GM12878 (cell line): ENCODE data around the gene CTDNEP1. TPM values are rescaled to one million over a fixed set of nuclear protein-coding genes. Genes with fewer than 3 reads are reported as not detected.

Source experiments
- BCL3 ChIP-seq: IDR thresholded peaks from 2 replicates; pipeline ENCODE4 v1.6.1; 2011; ENCODE audit warnings: borderline replicate concordance, low read depth, mild to moderate bottlenecking, moderate library complexity, low read length; ENCODE audit not compliant: insufficient read depth, poor library complexity, severe bottlenecking
- BRCA1 ChIP-seq: IDR thresholded peaks from 2 replicates; pipeline ENCODE4 v1.6.1; 2011; ENCODE audit warnings: low read depth, low read length, improper control_type of control experiment
- CBX5 ChIP-seq: sonication (generic); IDR thresholded peaks from 2 replicates; pipeline ENCODE4 v1.6.1; 2016; ENCODE audit warnings: low read depth, moderate library complexity, mild to moderate bottlenecking, inconsistent platforms
- CREB1 ChIP-seq: IDR thresholded peaks from 2 replicates; pipeline ENCODE4 v1.6.1; 2012; ENCODE audit warnings: low read depth, mild to moderate bottlenecking, inconsistent platforms
- EGR1 ChIP-seq, 2 experiments: IDR thresholded peaks; 1 replicate in 1 of 2; 2 replicates in 1 of 2; pipeline ENCODE4 v1.6.1; 2011 to 2012; ENCODE audit warnings: low read depth in 2 of 2, low read length in 2 of 2, borderline replicate concordance in 1 of 2, mild to moderate bottlenecking in 1 of 2, moderate library complexity in 1 of 2
- ELK1 ChIP-seq: IDR thresholded peaks from 2 replicates; pipeline ENCODE4 v1.6.1; 2012; ENCODE audit warnings: low read depth, low read length, improper control_type of control experiment
- ESRRA ChIP-seq: IDR thresholded peaks from 2 replicates; pipeline ENCODE4 v1.6.1; 2012; ENCODE audit warnings: mild to moderate bottlenecking, low read length, improper control_type of control experiment
- EZH2 ChIP-seq: IDR thresholded peaks from 2 replicates; pipeline ENCODE4 v1.6.1; 2012; ENCODE audit warnings: low read depth, mild to moderate bottlenecking, control low read depth, inconsistent platforms, low read length, borderline replicate concordance; ENCODE audit not compliant: control insufficient read depth
- GABPA ChIP-seq: IDR thresholded peaks from 2 replicates; pipeline ENCODE4 v1.6.1; 2014; ENCODE audit warnings: antibody characterized with exemption, low read depth, mild to moderate bottlenecking, inconsistent platforms
- HCFC1 ChIP-seq: fragments of 150-350 bp; IDR thresholded peaks from 2 replicates; pipeline ENCODE4 v1.6.1; 2014; ENCODE audit warnings: low read length
- HDGF ChIP-seq: fragments of 450-650 bp; IDR thresholded peaks from 2 replicates; pipeline ENCODE4 v1.6.1; 2016; ENCODE audit warnings: antibody characterized with exemption
- IKZF1 ChIP-seq: fragments of 450-650 bp; conservative IDR thresholded peaks from 2 replicates; pipeline ENCODE4 v1.6.1; 2017; ENCODE audit warnings: antibody characterized with exemption, mild to moderate bottlenecking
- LARP7 ChIP-seq: fragments of 450-650 bp; IDR thresholded peaks from 2 replicates; pipeline ENCODE4 v1.6.1; 2017; ENCODE audit warnings: mild to moderate bottlenecking
- MLLT1 ChIP-seq: fragments of 450-650 bp; IDR thresholded peaks from 2 replicates; pipeline ENCODE4 v1.6.1; 2016; ENCODE audit warnings: mild to moderate bottlenecking
- PML ChIP-seq: IDR thresholded peaks from 2 replicates; pipeline ENCODE4 v1.6.1; 2012; ENCODE audit warnings: low read length, inconsistent platforms
- POLR2A ChIP-seq: IDR thresholded peaks from 2 replicates; pipeline ENCODE4 v1.6.1; 2011; ENCODE audit warnings: low read depth, mild to moderate bottlenecking, low read length
- SIX5 ChIP-seq: IDR thresholded peaks from 2 replicates; pipeline ENCODE4 v1.6.1; 2011; ENCODE audit warnings: mild to moderate bottlenecking, low read depth, low read length, moderate library complexity; ENCODE audit not compliant: severe bottlenecking
- SRF ChIP-seq, 2 experiments: IDR thresholded peaks; 2 replicates each; pipeline ENCODE4 v1.6.1; 2011; ENCODE audit warnings: low read depth in 2 of 2, low read length in 2 of 2, mild to moderate bottlenecking in 1 of 2, moderate library complexity in 1 of 2
- TCF7 ChIP-seq: IDR thresholded peaks from 2 replicates; pipeline ENCODE4 v1.6.1; 2014; ENCODE audit warnings: antibody characterized with exemption, borderline replicate concordance
- USF1 ChIP-seq: IDR thresholded peaks from 2 replicates; pipeline ENCODE4 v1.6.1; 2011; ENCODE audit warnings: borderline replicate concordance, low read depth, mild to moderate bottlenecking, moderate library complexity, mixed read lengths, low read length; ENCODE audit not compliant: insufficient read depth; ENCODE audit errors: extremely low read length
- ZNF592 ChIP-seq: fragments of 450-650 bp; IDR thresholded peaks from 2 replicates; pipeline ENCODE4 v1.6.1; 2017; ENCODE audit warnings: mild to moderate bottlenecking, moderate library complexity
- ZNF622 ChIP-seq: fragments of 450-650 bp; IDR thresholded peaks from 2 replicates; pipeline ENCODE4 v1.6.1; 2017; ENCODE audit warnings: mild to moderate bottlenecking, inconsistent platforms
- polyA plus RNA-seq, 11 experiments: library from polyadenylated mRNA; depleted of rRNA in 4 of 11; unstranded in 6 of 11; stranded (reverse) in 5 of 11; fragments of >200 nt; fragmentation: Nextera tagmentation in 4 of 11; fragmentation: Illumina TruSeq in 1 of 11; extraction: Ambion mirVana in 4 of 11; extraction: Trizol in 1 of 11; gene quantifications; 1 replicate in 1 of 11; 2 replicates in 10 of 11; pipeline versions ENCODE4 v1.2.1 to v1.2.3, GENCODE V29; 2011 to 2016; ENCODE audit warnings: inconsistent platforms in 2 of 11, missing spikeins in 2 of 11, low read depth in 1 of 11
- total RNA-seq, 4 experiments: library from RNA; depleted of rRNA in 3 of 4; stranded (reverse); fragments of >200 nt in 3 of 4; fragmentation: Illumina TruSeq in 1 of 4; extraction: Trizol in 1 of 4; gene quantifications; 2 replicates each; pipeline versions ENCODE4 v1.2.1 to v1.2.3, GENCODE V29; 2013 to 2021

The CTDNEP1 gene
- total and polyA plus RNA-seq, 10 of the 15 experiments (the other 5 are each of a cell fraction or from before 2014, with no cell fraction given): 23.7 to 176 (median 30.3) TPM

- TF ChIP-seq ZNF592 (no peak), ZNF622 (no peak), CBX5 (no peak), SIX5 (peak; percentile 83), BRCA1 (no peak), LARP7 (peak; percentile 56; the same call in 1 of the 2 replicates), BCL3 (peak; percentile 50), HCFC1 (peak; percentile 88), GABPA (no peak), EGR1 (IDR thresholded peaks at IDR 0.05; ENCODE audit: borderline replicate concordance in 1 of 2, low read depth in 2 of 2, low read length in 2 of 2) (peak; percentile 55 to 96), HDGF (no peak), USF1 (no peak), CREB1 (peak; percentile 81), TCF7 (no peak), ESRRA (no peak), SRF (IDR thresholded peaks at IDR 0.05; ENCODE audit: low read depth in 2 of 2, low read length in 2 of 2) (0 out of 4 replicates have a peak, but pooled peaks of 1 of the 2 experiments have one; percentile 27), PML (peak; percentile 28; the same call in 1 of the 2 replicates), MLLT1 (no peak), ELK1 (no peak), POLR2A (peak; percentile 88), EZH2 (no peak), IKZF1 (peak; percentile 72)
These were observed 31.5 kb downstream of the CTDNEP1 start, which contains the start of the genes ACADVL and DLG4 (continued) for GRCh38 chr17:7219812-7220592.
